SU-DHL-6 (cell line): ENCODE measurements around the gene NT5C.

ENCODE experiments used
- EZH2phosphoT487 ChIP-seq: fragments of 200-600 bp; sonication (generic), shearing (Covaris generic); conservative IDR thresholded peaks from 2 replicates; pipeline ENCODE4 v1.6.1; 2018; ENCODE audit warnings: mild to moderate bottlenecking, antibody characterized with exemption, low read length, moderate library complexity, mixed read lengths
- TF ChIP-seq, protein P1 (sequence below): fragments of 200-600 bp; sonication (generic); IDR thresholded peaks from one replicate; pipeline ENCODE4 v1.5.1; 2017; ENCODE audit warnings: antibody characterized with exemption, mild to moderate bottlenecking, low read length, moderate library complexity; ENCODE audit not compliant: insufficient read depth, poor library complexity, severe bottlenecking

DNA sequence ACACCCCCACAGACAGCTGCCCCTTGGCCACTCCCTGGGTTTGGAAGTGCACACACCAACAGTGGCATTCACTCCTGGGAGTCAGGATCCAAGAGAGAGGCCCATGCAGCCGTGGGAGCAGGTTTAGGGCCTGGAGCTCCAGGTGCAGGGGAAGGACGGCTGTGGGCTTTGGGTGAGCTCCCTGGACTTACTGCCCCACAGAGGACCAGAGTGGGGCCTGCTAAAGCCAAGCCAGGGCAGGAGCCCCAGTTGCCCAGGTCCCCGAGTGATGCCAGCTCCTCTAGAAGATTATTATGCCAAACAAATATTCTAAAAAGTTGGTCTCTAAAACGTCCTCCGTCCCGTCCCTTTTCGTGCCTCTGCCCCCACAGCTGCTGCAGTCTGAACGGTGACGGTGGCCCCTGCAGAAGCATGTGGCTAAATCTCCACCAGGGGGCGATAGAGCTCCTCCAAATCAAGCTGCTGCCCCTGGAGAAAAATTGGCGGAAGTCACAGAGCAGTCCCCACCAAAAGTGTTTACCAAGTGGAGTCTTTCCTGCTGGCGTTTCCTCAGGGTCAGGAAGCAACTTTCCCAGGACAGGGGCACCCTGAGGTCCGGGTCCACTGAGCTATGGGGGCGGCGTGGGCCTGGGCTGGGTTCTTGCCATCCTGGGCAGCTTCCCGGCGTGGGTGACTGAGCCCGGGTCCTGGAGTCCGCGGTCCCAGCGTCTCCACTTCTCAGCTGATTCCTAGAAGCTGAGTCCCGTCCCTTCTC lies 17.6 kb downstream of the NT5C start:
- TF ChIP-seq, protein P1, sequence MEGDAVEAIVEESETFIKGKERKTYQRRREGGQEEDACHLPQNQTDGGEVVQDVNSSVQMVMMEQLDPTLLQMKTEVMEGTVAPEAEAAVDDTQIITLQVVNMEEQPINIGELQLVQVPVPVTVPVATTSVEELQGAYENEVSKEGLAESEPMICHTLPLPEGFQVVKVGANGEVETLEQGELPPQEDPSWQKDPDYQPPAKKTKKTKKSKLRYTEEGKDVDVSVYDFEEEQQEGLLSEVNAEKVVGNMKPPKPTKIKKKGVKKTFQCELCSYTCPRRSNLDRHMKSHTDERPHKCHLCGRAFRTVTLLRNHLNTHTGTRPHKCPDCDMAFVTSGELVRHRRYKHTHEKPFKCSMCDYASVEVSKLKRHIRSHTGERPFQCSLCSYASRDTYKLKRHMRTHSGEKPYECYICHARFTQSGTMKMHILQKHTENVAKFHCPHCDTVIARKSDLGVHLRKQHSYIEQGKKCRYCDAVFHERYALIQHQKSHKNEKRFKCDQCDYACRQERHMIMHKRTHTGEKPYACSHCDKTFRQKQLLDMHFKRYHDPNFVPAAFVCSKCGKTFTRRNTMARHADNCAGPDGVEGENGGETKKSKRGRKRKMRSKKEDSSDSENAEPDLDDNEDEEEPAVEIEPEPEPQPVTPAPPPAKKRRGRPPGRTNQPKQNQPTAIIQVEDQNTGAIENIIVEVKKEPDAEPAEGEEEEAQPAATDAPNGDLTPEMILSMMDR = peak; percentile 86
- TF ChIP-seq EZH2phosphoT487 = no peak
